Right kidney (tissue), 1 donor: Measurements from ENCODE around the gene JMJD1C.
"Not testable (repeated sequence)": the region's sequence is repeated elsewhere in the genome, so short reads cannot be mapped to it uniquely, and the experiment has no call there.

Source experiments
- DNase-seq: peaks from one replicate; pipeline ENCODE4 v3.0.0-alpha.2; 2016

JMJD1C gene

GRCh38 chr10:63260860-63261251 is 204.9 kb downstream of the JMJD1C start:
- DNase-seq = no peak

DNA sequence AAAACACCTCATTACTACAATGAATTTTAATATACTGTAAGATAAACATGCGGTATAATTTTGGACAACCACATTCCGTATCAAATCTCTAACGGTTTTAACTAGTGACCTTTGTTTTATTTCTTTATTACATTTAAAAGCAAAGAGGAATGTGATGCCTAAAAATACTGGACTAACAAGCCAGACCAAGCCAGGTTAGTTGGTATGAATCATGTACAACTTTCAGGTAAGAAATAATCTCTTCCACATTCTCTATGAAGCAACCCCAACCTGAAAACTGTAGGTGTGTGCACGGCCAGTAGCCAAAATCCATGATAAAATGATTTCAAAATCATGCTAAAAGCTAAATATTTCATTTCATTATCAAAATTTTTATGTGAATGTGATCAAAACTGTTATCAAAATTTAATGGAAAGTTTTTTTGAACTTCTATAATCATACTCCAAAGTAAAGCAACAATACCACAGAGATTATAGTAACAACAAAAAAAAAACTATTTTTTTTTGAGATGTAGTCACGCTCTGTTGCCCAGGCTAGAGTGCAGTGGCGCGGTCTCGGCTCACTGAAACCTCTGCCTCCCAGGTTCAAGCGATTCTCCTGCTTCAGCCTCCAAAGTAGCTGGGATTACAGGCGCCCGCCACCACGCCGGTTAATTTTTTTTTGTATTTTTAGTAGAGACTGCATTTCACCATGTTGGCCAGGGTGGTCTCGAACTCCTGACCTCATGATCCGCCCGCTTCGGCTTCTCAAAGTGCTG is 205.5 kb downstream of the JMJD1C start:
- DNase-seq = no peak

DNA sequence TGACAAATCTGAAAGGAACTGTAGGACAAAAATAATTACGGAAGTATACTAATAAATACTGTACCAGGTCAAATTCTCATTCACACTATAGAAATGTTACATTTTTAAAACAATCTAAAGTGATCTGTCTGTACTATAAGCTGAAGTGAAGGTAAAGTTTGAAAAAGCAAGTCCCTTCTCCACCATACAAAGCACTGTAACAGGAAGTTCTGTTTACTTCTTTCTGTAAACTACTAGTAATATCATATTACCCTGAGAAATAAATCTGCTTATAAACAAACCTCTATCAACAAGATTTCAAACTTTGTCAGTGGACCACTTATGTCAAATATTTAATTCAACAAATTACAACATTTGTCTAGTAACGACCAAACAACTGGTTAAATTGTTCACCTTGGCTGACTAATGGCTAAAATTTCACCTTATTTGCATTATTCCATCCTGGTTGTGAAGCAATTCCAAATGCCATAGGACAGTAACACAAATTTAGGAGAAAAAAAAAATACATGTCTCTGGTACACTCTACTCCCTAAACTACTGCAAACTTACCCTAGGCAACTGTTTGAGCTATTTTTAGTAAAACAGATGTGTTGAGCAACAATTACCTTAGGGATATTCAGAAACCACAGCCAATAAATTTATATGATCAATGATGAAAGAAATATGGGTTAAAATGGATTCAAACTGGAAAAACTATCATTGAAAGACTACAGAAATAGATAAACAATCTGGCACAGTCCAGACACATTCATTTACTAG is 206.7 kb downstream of the JMJD1C start:
- no peak for DNase-seq

- DNase-seq = no peak
Measured at GRCh38 chr10:63257778-63258177, 208.0 kb downstream of the JMJD1C start.

DNA sequence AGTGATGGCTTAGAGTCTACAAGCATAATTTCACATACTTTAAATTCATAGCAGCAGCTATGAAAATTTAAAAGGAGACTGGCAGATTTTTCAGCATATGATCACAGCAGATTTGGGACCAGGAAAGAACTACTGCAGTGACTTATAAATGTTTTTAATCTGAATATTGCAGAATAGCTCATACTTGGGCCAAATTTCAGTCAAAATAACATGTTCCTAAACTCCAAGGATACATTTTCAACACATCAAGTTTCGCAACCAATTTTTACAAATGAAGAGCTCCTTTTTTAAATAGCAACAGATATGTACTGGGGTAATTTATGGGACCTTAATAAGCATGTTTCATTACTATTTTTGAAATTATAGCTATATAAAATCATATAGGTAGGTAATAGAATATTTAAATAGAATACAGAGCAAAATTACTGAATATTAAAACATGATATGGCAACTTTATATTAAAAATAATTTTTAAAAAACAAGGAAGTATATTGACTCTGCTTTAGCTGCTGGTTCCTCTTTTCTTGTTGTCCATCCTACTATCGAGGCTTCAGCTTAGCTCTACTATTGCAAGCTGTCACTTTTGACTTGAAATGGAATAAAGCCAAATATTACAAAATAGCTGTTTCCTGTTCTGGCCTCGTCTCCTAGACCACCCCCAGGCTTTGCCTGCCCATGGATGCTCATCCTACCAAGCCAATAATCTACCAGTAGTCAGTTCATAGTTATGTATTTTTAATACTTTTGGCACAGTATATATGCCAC is 209.6 kb downstream of the JMJD1C start:
- DNase-seq = no peak

DNA sequence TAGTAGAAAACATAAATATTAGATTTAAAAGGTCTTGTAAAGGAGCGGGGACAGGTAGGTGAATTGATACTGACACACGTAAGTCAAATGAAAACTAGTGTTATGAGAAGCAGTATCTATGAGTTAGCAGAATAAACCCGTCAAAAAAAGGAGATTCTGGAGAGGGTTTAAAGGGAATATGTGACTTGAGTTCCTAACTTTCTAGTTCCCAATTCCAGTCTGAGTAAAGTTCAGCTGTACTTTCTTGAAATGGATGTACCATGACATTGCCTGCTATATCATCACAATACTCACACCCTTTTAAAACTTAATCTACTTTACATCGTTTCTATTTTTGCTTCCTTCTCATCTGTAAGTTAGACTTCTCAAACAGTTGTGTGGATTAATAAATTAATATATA is 210.5 kb downstream of the JMJD1C start:
- no peak for DNase-seq

DNA sequence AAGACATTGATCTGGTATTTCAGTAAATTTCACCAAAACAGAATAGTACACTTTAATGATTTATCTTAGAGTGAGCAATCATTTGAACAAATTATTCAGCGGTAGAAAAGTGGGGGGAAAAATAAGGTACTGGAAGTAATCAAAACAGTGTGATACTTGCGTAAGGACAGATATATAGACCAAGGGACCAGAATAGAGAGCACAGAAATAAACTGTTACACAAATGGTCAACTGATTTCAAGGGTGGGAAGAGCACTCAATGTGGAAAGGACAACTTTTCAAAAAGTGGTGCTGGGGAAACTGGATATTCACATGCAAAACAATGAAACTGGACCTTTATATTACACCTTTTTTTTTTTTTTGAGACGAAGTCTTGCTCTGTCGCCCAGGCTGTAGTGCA is 212.7 kb downstream of the JMJD1C start:
- DNase-seq = no peak

DNA sequence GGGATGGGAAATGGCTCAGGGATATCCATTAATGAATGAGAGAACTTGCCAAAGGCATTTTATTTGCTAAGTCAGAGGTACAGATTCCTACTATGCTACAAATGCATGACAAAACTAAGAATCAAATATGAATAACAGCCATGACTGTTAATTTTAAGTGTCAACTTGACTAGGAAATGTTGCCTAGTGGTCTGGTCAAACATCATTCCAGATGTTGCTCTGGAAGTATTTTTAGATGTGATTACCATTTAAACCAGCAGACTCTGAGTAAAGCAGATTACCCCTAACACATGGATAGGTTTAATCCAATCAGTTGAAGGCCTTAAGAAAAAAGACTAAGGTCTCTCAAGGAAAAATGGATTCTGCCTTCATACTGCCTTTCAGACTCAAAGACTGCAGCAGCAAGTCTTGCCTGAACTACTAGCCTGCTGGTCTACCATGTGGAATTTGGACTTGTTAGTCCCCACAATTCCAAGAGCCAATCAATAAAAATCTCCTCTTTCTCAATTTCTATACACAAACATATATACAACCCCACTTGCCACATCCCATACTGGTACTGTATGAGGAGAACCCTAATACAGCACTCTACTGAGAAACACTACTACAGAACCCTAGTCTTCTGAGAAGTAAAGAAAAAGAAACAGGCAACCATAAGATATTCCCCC is 213.5 kb downstream of the JMJD1C start:
- no peak for DNase-seq

DNA sequence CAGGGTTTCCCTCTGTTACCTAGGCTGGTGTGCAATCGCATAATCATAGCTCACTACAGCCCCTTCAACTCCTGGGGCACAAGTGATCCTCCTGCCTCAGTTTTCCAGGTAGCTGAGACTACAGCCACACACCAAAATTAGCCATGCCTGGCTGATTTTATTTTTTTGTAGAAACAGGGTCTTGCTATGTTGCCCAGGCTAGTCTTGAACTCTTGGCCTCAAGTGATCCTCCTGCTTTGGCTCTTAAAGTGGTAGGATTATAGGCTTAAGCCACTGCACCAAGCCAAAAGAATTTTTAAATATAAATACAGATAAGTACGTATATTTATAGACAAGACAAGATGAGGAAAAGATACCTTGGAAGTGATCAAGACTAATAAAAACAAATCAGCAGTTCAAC is 215.7 kb downstream of the JMJD1C start:
- no peak for DNase-seq

DNA sequence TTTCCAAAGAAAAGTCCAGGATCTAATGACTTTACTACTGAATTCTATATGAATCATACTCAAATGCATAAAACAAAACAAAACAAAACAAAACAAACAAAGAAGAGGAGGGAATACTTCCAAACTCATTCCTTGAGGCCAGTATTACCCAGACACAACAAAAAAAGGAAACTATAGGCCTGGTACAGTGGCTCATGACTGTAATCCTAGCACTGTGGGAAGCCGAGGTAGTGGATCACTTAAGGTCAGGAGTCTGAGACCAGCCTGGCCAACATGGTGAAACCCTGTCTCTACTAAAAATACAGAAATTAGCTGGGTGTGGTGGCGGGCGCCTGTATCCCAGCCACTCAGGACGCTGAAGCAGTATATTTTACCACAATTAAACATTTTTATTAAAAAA is 218.0 kb downstream of the JMJD1C start:
- DNase-seq = no peak

GRCh38 chr10:63246356-63246755 is 219.4 kb downstream of the JMJD1C start:
- no peak for DNase-seq

DNA sequence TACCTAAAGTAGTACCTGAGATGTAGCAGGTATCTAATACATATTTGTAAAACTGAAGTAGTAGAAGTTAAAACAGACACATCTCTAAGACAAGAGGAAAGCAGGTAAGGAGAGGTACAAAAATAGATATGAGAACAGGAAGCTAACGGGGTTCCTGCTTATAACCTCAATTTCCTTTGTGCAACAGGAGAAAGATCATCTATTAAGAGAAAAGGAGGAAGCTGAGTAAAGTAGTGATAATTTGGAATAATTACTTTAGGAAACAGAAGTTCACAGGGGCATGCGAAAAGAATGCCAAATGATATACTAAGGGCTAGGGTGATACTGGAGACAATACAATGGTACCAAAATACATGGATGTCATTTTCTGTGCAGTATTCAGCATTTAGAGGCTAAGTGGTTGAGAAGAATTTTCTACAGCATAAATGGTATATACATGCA is 223.9 kb downstream of the JMJD1C start:
- DNase-seq = no peak

- DNase-seq = no peak
Measured at GRCh38 chr10:63240807-63241206, 225.0 kb downstream of the JMJD1C start.

- no peak for DNase-seq
Measured at GRCh38 chr10:63238501-63238900, 227.3 kb downstream of the JMJD1C start.

GRCh38 chr10:63237396-63237795 is 228.4 kb downstream of the JMJD1C start:
- DNase-seq = no peak

DNA sequence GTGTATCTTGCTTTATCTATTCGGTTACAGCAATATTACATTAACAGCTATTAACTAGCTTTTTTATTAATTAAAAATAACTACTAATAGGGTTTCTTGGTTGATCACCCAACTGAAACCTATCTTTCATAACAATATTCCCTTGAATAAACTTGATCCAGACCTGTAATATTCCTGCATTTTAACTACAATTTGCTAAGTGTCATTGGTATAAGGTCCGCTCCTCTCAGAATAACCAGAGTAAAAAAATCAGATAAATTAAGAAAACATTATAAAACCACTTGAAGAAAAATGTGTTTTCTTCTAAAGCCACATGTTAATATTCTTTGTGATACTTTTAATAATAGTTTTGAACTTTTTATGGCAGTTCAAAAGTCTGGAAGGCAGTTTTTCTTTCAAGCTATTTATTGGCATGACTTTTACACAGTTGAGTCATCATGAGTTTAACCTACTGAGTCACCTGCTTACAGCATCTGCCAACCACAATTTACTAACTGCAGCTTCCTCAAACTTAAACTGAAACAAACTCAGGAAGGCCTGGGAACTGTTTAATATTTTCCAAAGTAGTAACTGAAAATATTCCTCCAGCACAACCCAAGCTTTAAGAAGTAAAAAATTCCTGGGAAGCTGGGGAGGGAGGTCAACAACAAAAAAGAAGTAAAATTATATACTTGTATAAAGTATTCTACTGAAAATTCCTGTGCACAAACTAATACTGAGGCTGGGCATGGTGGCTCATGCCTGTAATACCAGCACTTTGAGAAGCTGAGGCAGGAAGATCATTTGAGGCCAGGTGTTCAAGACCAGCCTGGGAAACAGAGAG is 229.5 kb downstream of the JMJD1C start:
- no peak for DNase-seq

DNA sequence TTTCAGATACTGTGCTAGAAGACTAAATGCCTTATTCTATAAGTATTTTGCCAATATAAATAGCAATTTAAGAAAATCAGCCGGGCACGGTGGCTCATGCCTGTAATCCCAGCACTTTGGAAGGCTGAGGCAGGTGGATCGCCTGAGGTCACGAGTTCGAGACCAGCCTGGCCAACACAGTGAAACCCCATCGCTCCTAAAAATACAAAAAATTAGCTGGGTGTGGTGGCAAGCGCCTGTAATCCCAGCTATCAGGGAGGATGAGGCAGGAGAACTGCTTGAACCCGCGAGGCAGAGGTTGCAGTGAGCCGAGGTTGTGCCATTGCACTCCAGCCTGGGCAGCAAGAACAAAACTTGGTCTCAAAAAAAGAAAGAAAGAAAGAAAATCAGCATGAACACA is 230.6 kb downstream of the JMJD1C start:
- not testable (repeated sequence) for DNase-seq

DNA sequence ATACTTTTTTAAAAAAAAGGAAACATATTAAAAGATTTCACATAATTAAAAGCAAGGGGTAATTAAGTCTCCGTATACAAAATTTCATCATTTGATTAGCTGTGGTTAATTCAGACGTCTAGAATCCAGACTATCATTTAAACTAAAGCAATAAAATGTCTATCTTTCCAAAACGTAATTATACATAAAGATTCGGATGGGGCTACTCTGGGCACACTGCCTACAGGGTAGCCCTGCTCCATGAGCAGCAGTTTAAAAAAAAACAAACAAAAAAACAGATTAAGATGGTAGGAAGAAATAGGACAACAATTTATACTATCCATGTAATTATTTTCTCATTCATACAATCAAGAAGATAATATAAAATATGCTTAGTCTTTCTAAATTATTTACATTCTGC is 236.6 kb downstream of the JMJD1C start:
- no peak for DNase-seq

- no peak for DNase-seq
Measured at GRCh38 chr10:63228237-63228636, 237.5 kb downstream of the JMJD1C start.

GRCh38 chr10:63227207-63227895 is 238.4 kb downstream of the JMJD1C start:
- no peak for DNase-seq

DNA sequence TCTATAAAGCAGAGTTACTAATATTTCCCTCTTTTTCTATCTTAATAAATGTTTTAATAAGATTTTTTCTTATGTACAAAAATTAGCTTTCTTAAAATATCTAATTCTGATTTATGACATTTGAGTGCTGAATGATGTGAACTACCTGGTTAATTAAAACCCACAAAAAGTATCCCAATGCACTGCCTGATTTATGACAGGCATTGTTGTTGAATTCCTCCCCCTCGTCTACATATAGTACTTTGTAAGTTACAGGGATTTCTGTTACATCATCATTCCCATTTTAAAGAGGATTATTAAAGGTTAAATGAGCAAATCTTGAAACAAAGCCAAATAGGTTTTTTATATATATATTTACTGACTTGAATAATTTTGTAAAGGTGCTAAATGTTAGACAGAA is 241.5 kb downstream of the JMJD1C start:
- DNase-seq = no peak
